Mesenchymal stem cell (in vitro differentiated cells and primary cell): ENCODE data around the gene TLK2.
"Not testable (repeated sequence)": the region's sequence is repeated elsewhere in the genome, so short reads cannot be mapped to it uniquely, and the experiment has no call there.

Experiments used
- DNase-seq: peaks from one replicate; pipeline ENCODE4 v3.0.0-alpha.2; 2013
- H2AFZ ChIP-seq: one replicate; pipeline ENCODE4 v1.6.1; 2013; ENCODE audit warnings: low read depth, mild to moderate bottlenecking, control low read depth, inconsistent platforms, low read length, moderate library complexity
- H2AK5ac ChIP-seq: 2 replicates; pipeline ENCODE4 v1.6.1; 2013; ENCODE audit warnings: low read length, moderate library complexity, mild to moderate bottlenecking, inconsistent platforms; ENCODE audit not compliant: severe bottlenecking
- H2BK120ac ChIP-seq: one replicate; pipeline ENCODE4 v1.6.1; 2013; ENCODE audit warnings: low read depth, mild to moderate bottlenecking, inconsistent platforms, low read length, moderate library complexity
- H2BK12ac ChIP-seq, 2 experiments: one replicate each; pipeline ENCODE4 v1.6.1; 2013; ENCODE audit warnings: inconsistent platforms in 2 of 2, low read length in 2 of 2, mild to moderate bottlenecking in 2 of 2, moderate library complexity in 2 of 2, control low read depth in 1 of 2
- H2BK15ac ChIP-seq: one replicate; pipeline ENCODE4 v1.6.1; 2013; ENCODE audit warnings: mild to moderate bottlenecking, low read depth, inconsistent platforms; ENCODE audit not compliant: poor library complexity, severe bottlenecking
- H2BK5ac ChIP-seq: 2 replicates; pipeline ENCODE4 v1.6.1; 2013; ENCODE audit warnings: low read depth, mild to moderate bottlenecking, low read length, control low read depth, inconsistent platforms; ENCODE audit not compliant: poor library complexity, severe bottlenecking
- H3K14ac ChIP-seq, 2 experiments: one replicate each; pipeline ENCODE4 v1.6.1; 2013; ENCODE audit warnings: inconsistent platforms in 2 of 2, low read length in 2 of 2, control low read depth in 1 of 2, mild to moderate bottlenecking in 1 of 2, moderate library complexity in 1 of 2
- H3K18ac ChIP-seq, 2 experiments: one replicate each; pipeline ENCODE4 v1.6.1; 2013; ENCODE audit warnings: inconsistent platforms in 2 of 2, low read length in 2 of 2, control low read depth in 1 of 2, low read depth in 1 of 2, mild to moderate bottlenecking in 1 of 2
- H3K23ac ChIP-seq, 2 experiments: one replicate each; pipeline ENCODE4 v1.6.1; 2013; ENCODE audit warnings: inconsistent platforms in 2 of 2, low read length in 2 of 2, mild to moderate bottlenecking in 2 of 2, moderate library complexity in 2 of 2, control low read depth in 1 of 2
- H3K27ac ChIP-seq: 2 replicates; pipeline ENCODE4 v1.5.1; 2013; ENCODE audit warnings: mild to moderate bottlenecking, moderate library complexity, low read length, control low read depth, inconsistent platforms; ENCODE audit not compliant: poor library complexity, severe bottlenecking
- H3K27me3 ChIP-seq, 2 experiments: 2 replicates each; pipeline versions ENCODE4 v1.6.1 to v1.7.0; 2013; ENCODE audit warnings: low read length in 2 of 2, mild to moderate bottlenecking in 2 of 2, moderate library complexity in 2 of 2, control low read depth in 1 of 2, inconsistent platforms in 1 of 2; ENCODE audit not compliant: control insufficient read depth in 1 of 2, insufficient read depth in 1 of 2
- H3K36me3 ChIP-seq, 2 experiments: 2 replicates each; pipeline versions ENCODE4 v1.6.1 to v1.7.0; 2013; ENCODE audit warnings: low read length in 2 of 2, control low read depth in 1 of 2, inconsistent platforms in 1 of 2, low read depth in 1 of 2, mild to moderate bottlenecking in 1 of 2; ENCODE audit not compliant: insufficient read depth in 2 of 2, control insufficient read depth in 1 of 2
- H3K4ac ChIP-seq, 2 experiments: one replicate each; pipeline ENCODE4 v1.6.1; 2013; ENCODE audit warnings: inconsistent platforms in 2 of 2, low read length in 2 of 2, mild to moderate bottlenecking in 2 of 2, moderate library complexity in 2 of 2, control low read depth in 1 of 2, low read depth in 1 of 2
- H3K4me1 ChIP-seq: 2 replicates; pipeline ENCODE4 v1.6.1; 2013; ENCODE audit warnings: low read depth, low read length, control low read depth; ENCODE audit not compliant: control insufficient read depth, insufficient read depth
- H3K4me2 ChIP-seq: 2 replicates; pipeline ENCODE4 v1.6.1; 2013; ENCODE audit warnings: low read length, mild to moderate bottlenecking, inconsistent platforms; ENCODE audit not compliant: poor library complexity, severe bottlenecking
- H3K4me3 ChIP-seq, 2 experiments: 2 replicates each; pipeline versions ENCODE4 v1.5.1 to v1.7.0; 2013; ENCODE audit warnings: low read length in 2 of 2, mild to moderate bottlenecking in 2 of 2, control low read depth in 1 of 2, low read depth in 1 of 2; ENCODE audit not compliant: insufficient read depth in 1 of 2
- H3K79me1 ChIP-seq: replicated peaks from 2 replicates; pipeline ENCODE4 v1.6.1; 2013; ENCODE audit warnings: mild to moderate bottlenecking, control low read depth, low read length, inconsistent platforms; ENCODE audit not compliant: poor library complexity, severe bottlenecking
- H3K9ac ChIP-seq: 2 replicates; pipeline ENCODE4 v1.7.0; 2013; ENCODE audit warnings: mild to moderate bottlenecking, low read length, moderate library complexity
- H3K9me3 ChIP-seq: 2 replicates; pipeline ENCODE4 v1.7.0; 2013; ENCODE audit warnings: mild to moderate bottlenecking, low read length; ENCODE audit not compliant: control insufficient read depth
- H4K8ac ChIP-seq: one replicate; pipeline ENCODE4 v1.6.1; 2013; ENCODE audit warnings: inconsistent platforms, mild to moderate bottlenecking, low read length, moderate library complexity
- H4K91ac ChIP-seq: one replicate; pipeline ENCODE4 v1.6.1; 2013; ENCODE audit warnings: mild to moderate bottlenecking, low read length, inconsistent platforms
- WGBS: methylation state at CpG from one replicate; pipeline ENCODE4 v1.1.7; 2013; ENCODE audit warnings: mixed read lengths; 5-methylcytosine and 5-hydroxymethylcytosine counted together

The TLK2 gene

DNA sequence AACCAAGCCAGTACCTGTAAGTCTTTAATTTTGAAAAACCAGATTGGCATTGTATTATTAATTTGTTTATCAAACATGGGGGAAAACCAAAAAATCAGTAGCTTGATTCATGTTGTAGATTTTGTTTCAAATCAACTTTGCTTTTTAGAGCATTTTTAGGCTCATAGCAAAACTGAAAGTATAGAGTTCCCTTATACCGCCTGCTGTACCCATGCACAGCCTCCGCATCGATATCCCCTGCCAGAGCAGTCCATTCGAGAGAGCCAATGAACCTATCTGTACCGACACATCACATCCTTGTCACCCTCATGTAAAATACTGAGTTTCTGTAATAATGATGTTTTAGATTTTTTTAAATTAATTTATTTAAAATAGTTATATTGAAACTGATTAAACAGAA is 132.7 kb downstream of the TLK2 start:
- H3K9ac ChIP-seq: no peak overlapping the region
- H3K79me1 ChIP-seq: peaks cover 13% of the 10 kb centered on the region
- no peak overlapping the region for H3K4me3 ChIP-seq
- no peak for DNase-seq
- H3K27ac ChIP-seq: no peak overlapping the region
- H2BK12ac ChIP-seq: no peak overlapping the region
- no peak overlapping the region for H2BK120ac ChIP-seq
- H4K91ac ChIP-seq: no peak overlapping the region
- no peak overlapping the region for H2BK5ac ChIP-seq
- H3K14ac ChIP-seq: no peak overlapping the region
- H3K18ac ChIP-seq: no peak overlapping the region
- no peaks in the 10 kb centered on the region for H3K9me3 ChIP-seq
- H3K23ac ChIP-seq: no peak overlapping the region
- H2BK15ac ChIP-seq: no peak overlapping the region
- no peak overlapping the region for H2AFZ ChIP-seq
- H3K4me2 ChIP-seq: no peak overlapping the region
- H2AK5ac ChIP-seq: no peak overlapping the region
- H4K8ac ChIP-seq: no peak overlapping the region
- 100% methylated on average over 1 of the region's 5 CpGs for WGBS
- H3K27me3 ChIP-seq: no peaks in the 10 kb centered on the region
- no peak overlapping the region for H3K4ac ChIP-seq
- H3K4me1 ChIP-seq: peaks cover 3% of the 10 kb centered on the region
- H3K36me3 ChIP-seq: peaks cover 17 to 73% of the 10 kb centered on the region in 2 experiments

DNA sequence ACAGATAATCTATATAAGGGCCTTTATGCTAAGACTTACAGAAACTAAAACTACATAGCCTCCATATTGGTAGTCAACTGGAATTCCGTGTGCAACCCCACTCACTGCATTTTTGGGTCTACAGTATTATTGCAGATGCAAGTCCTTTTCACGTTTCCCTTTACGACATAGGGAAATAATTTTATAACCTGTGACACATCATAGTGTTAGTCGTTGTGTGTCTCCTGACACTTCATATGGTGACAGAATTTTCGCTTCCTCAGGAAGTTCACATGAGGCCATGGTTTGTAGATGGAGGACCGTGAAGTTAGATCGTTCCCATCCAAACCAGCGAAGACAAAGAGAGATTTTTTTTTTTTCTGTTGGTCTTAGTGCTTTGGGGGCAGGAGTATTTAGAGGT is 133.1 kb downstream of the TLK2 start:
- Histone ChIP-seq H3K36me3 (peaks cover 18 to 70% of the 10 kb centered on the region in 2 experiments), H3K79me1 (peaks cover 13% of the 10 kb centered on the region), H3K27ac (no peak overlapping the region), H3K23ac (no peak overlapping the region), H3K9me3 (no peaks in the 10 kb centered on the region), H3K18ac (no peak overlapping the region), H3K4me1 (peaks cover 4% of the 10 kb centered on the region), H2BK15ac (no peak overlapping the region), H2BK120ac (no peak overlapping the region), H4K91ac (no peak overlapping the region), H3K4me3 (no peak overlapping the region), H2AFZ (no peak overlapping the region), H3K14ac (no peak overlapping the region), H3K4ac (no peak overlapping the region), H3K4me2 (no peak overlapping the region), H2BK5ac (no peak overlapping the region), H2AK5ac (no peak overlapping the region), H4K8ac (no peak overlapping the region), H3K9ac (no peak overlapping the region), H2BK12ac (no peak overlapping the region), H3K27me3 (no peaks in the 10 kb centered on the region)
- no peak for DNase-seq
- WGBS: 95% methylated on average over 8 of the region's 8 CpGs

DNA sequence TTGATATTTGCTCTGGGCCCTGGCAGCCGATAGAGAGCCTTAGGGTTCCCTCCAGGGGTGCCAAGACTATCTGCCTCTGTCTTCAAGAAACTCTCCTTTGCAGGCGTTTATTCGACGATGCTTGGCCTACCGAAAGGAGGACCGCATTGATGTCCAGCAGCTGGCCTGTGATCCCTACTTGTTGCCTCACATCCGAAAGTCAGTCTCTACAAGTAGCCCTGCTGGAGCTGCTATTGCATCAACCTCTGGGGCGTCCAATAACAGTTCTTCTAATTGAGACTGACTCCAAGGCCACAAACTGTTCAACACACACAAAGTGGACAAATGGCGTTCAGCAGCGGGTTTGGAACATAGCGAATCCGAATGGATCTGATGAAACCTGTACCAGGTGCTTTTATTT is 133.7 kb downstream of the TLK2 start:
- not testable (repeated sequence) for H3K18ac ChIP-seq

DNA sequence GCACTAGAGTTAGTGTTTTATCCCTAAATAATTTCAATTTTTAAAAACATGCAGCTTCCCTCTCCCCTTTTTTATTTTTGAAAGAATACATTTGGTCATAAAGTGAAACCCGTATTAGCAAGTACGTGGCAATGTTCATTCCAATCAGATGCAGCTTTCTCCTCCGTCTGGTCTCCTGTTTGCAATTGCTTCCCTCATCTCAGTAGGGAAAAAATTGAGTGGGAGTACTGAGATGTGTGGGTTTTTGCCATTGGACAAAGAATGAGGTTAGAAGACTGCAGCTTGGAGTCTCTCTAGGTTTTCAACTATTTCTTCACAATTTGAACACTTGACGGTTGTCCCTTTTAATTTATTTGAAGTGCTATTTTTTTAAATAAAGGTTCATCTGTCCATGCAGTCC is 134.5 kb downstream of the TLK2 start:
- H3K4me1 ChIP-seq: peaks cover 16% of the 10 kb centered on the region
- not testable (repeated sequence) for H3K4ac ChIP-seq, H2BK120ac ChIP-seq, H3K9me3 ChIP-seq, H3K4me2 ChIP-seq, H2BK5ac ChIP-seq, H2BK12ac ChIP-seq, H3K14ac ChIP-seq, H2AFZ ChIP-seq, H4K8ac ChIP-seq, H3K27ac ChIP-seq, H3K23ac ChIP-seq, H2BK15ac ChIP-seq, H3K4me3 ChIP-seq, H3K18ac ChIP-seq, H3K27me3 ChIP-seq, H2AK5ac ChIP-seq, DNase-seq, H4K91ac ChIP-seq
- peaks cover 14% of the 10 kb centered on the region for H3K79me1 ChIP-seq
- no CpG with 5 or more reads among the region's 4 CpGs for WGBS
- peaks cover 19 to 57% of the 10 kb centered on the region in 2 experiments for H3K36me3 ChIP-seq
- peak overlapping the region; percentile 63 for H3K9ac ChIP-seq

More for the DNA sequence above, 133.7 kb downstream of the TLK2 start:
- H2AFZ ChIP-seq, H3K14ac ChIP-seq, H2BK5ac ChIP-seq, H3K4ac ChIP-seq, H3K27ac ChIP-seq, H3K4me2 ChIP-seq, H4K91ac ChIP-seq, H3K23ac ChIP-seq, H2BK15ac ChIP-seq, H3K4me1 ChIP-seq, H2AK5ac ChIP-seq, H2BK120ac ChIP-seq, H3K9me3 ChIP-seq, H4K8ac ChIP-seq, H3K27me3 ChIP-seq, H3K4me3 ChIP-seq, H2BK12ac ChIP-seq, DNase-seq: not testable (repeated sequence)
- Histone ChIP-seq H3K79me1 (peaks cover 13% of the 10 kb centered on the region), H3K36me3 (peaks cover 18 to 65% of the 10 kb centered on the region in 2 experiments), H3K9ac (peak overlapping the region; percentile 63)
- 99% methylated on average over 6 of the region's 12 CpGs for WGBS
